Measurements from ENCODE around the gene BMAL1.

GRCh38 chr11:13229136-13229535 lies 48.5 kb upstream of the BMAL1 start:
- TF ChIP-seq CTCF (IDR thresholded peaks at IDR 0.05 in 8 of 11, conservative IDR thresholded peaks at IDR 0.05 in 3 of 11) (no peak), POLR2AphosphoS5 (IDR thresholded peaks at IDR 0.05) (no peak)
